Calu3 (cell line): Measurements from ENCODE around the gene UBE2S. TPM values are rescaled to one million over a fixed set of nuclear protein-coding genes. Genes with fewer than 3 reads are reported as not detected.
A peak's percentile ranks its signal among the peaks of the same experiment; 100 is the strongest.

ENCODE experiments used
- BruUV-seq: library from RNA; stranded (reverse); fragments of 400-500 nt; replicated peaks from 2 replicates; lab custom pipeline; 2021; lab: Mats Ljungman, UMichigan
- CTCF ChIA-PET: fragments of 300-600 bp; sonication (Branson Sonifier 250); formaldehyde crosslinking; loops from one replicate; lab custom pipeline; 2022; ENCODE audit warnings: antibody characterized with exemption; lab: Charles Lee
- DNase-seq: peaks from one replicate; pipeline ENCODE4 v3.0.0; 2022
- H3K27ac Mint-ChIP-seq: one replicate; pipeline ENCODE4 v1.8.0; 2022; ENCODE audit warnings: mixed read lengths; ENCODE audit not compliant: unreplicated experiment
- H3K27me3 Mint-ChIP-seq: one replicate; pipeline ENCODE4 v1.8.0; 2022; ENCODE audit warnings: mixed read lengths; ENCODE audit not compliant: unreplicated experiment
- H3K36me3 Mint-ChIP-seq: one replicate; pipeline ENCODE4 v1.8.0; 2022; ENCODE audit warnings: mild to moderate bottlenecking, moderate library complexity, mixed read lengths; ENCODE audit not compliant: insufficient read depth, unreplicated experiment
- H3K4me1 Mint-ChIP-seq: one replicate; pipeline ENCODE4 v1.8.0; 2022; ENCODE audit warnings: mild to moderate bottlenecking, low read depth, mixed read lengths; ENCODE audit not compliant: unreplicated experiment
- H3K4me3 Mint-ChIP-seq: one replicate; pipeline ENCODE4 v1.8.0; 2022; ENCODE audit warnings: mild to moderate bottlenecking, low read depth, moderate library complexity, mixed read lengths; ENCODE audit not compliant: unreplicated experiment
- H3K9me3 Mint-ChIP-seq: one replicate; pipeline ENCODE4 v1.8.0; 2022; ENCODE audit warnings: low read depth, mixed read lengths; ENCODE audit not compliant: unreplicated experiment
- CTCF ChIP-seq: fragments of 200-600 bp; IDR thresholded peaks from one replicate; pipeline ENCODE4 v1.8.0; 2022; ENCODE audit warnings: antibody characterized with exemption; ENCODE audit not compliant: unreplicated experiment
- intact Hi-C: fragments of 100-400 bp; cut with micrococcal nuclease; formaldehyde crosslinking; loops from one replicate; pipeline ENCODE4 v1.10.0; 2022; ENCODE audit not compliant: unreplicated experiment
- total RNA-seq: library from RNA; stranded (reverse); gene quantifications from 2 replicates; pipeline ENCODE4 v1.2.3, GENCODE V29; 2022

UBE2S gene
- total RNA-seq, 1 experiment from 2014 or later: 287 TPM

DNA sequence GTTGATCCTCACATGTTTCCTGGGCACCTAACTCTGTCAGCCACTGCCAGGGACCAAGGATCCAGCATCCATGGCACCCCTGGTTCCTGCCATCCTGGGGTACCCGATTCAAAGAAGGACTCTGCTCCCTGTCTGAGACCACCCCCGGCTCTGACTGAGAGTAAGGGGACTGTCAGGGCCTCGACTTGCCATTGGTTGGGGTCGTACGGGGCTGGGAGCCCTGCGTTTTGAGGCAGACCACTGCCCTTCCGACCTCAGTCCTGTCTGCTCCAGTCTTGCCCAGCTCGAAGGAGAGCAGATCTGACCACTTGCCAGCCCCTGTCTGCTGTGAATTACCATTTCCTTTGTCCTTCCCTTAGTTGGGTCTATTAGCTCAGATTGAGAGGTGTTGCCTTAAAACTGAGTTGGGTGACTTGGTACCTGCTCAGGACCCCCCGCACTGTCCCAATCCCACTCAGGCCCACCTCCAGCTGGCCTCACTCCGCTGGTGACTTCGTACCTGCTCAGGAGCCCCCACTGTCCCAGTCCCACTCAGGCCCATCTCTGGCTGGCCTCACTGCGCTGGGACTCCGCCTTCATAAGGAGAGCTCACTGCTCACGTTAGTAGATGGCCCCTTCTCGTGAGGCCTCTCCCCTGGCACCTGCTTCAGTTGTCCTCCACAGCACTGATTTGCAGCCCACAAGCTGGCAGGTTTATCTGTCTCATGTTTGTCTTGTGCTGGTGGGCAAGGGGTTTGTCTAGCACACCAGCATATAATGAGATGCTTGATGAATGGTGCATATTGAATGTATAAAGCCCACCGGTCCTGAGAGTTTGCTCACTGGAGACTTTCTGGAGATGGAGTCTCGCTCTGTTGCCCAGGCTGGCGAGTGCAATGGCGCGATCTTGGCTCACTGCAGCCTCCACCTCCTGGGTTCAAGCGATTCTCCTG is 17.9 kb downstream of the UBE2S start:
- H3K4me3 Mint-ChIP-seq: peak overlapping the region; percentile 19
- H3K27ac Mint-ChIP-seq: peak overlapping the region; percentile 79
- peaks cover 31% of the 10 kb centered on the region for H3K4me1 Mint-ChIP-seq
- BruUV-seq: no TSS peak
- no peaks in the 10 kb centered on the region for H3K27me3 Mint-ChIP-seq
- no peak for TF ChIP-seq CTCF
- intact Hi-C loops: loop anchor here (10.0 kb wide), 2 partner anchors 245 kb away; partner anchors contain the start of gene TNNT1
- CTCF ChIA-PET: no interaction called here
- peaks cover 90% of the 10 kb centered on the region for H3K36me3 Mint-ChIP-seq
- no peak for DNase-seq
- no peaks in the 10 kb centered on the region for H3K9me3 Mint-ChIP-seq

DNA sequence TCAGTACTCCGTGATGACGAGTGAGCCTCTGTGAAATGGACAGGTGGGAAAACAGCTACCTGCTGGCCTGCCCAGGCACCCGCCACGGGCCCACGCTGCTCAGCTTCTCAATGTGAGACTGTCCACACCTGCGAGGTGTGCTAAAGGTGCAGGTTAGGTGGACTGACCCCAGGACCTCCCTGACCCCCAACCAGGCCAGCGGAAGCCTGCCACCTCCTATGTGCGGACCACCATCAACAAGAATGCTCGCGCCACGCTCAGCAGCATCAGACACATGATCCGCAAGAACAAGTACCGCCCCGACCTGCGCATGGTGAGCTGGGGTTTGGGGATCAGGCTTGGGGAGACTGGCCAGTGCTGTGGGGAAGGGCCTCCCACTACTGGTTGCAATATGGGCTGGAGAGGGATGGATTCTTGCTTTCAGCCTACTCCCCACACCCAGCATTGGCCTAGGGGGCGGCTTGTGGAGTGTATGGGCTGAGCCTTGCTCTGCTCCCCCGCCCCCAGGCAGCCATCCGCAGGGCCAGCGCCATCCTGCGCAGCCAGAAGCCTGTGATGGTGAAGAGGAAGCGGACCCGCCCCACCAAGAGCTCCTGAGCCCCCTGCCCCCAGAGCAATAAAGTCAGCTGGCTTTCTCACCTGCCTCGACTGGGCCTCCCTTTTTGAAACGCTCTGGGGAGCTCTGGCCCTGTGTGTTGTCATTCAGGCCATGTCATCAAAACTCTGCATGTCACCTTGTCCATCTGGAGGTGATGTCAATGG is 19.7 kb downstream of the UBE2S start:
- intact Hi-C loops: loop anchor here (10.0 kb wide), 2 partner anchors 243 to 247 kb away; partner anchors contain the start of gene TNNT1
- Mint-ChIP-seq H3K9me3 (no peaks in the 10 kb centered on the region), H3K4me1 (peaks cover 31% of the 10 kb centered on the region), H3K4me3 (peak overlapping the region; percentile 91), H3K36me3 (peaks cover 95% of the 10 kb centered on the region), H3K27me3 (no peaks in the 10 kb centered on the region), H3K27ac (peak overlapping the region; percentile 42)
- no peak for DNase-seq
- no peak for TF ChIP-seq CTCF
- BruUV-seq: no TSS peak
- CTCF ChIA-PET: no interaction called here

DNA sequence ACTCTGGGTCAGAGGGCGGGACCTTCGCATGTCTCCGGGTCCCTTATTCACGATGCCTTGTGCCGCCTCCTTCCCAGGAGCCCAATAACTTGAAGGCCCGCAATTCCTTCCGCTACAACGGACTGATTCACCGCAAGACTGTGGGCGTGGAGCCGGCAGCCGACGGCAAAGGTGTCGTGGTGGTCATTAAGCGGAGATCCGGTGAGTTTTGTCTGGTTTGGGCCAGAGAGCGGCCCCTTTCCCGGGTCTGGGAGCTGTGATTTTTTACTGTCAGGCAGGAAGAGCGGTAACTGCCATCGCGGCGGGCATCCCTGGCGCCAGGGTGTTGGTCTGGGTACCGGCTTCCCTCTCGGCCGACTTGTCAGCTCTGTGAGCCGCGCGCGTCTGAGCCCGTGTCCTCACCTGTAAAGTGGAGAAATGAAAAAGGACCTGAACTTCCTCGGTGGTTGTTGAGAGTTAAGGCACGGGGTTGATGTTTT is 21.1 kb downstream of the UBE2S start:
- intact Hi-C loops: loop anchor here (10.0 kb wide), 2 partner anchors 242 to 248 kb away; partner anchors contain the start of gene TNNT1
- Mint-ChIP-seq H3K4me1 (peaks cover 45% of the 10 kb centered on the region), H3K27me3 (no peaks in the 10 kb centered on the region), H3K4me3 (peak overlapping the region; percentile 91), H3K36me3 (peaks cover 95% of the 10 kb centered on the region), H3K27ac (peak overlapping the region; percentile 97), H3K9me3 (no peaks in the 10 kb centered on the region)
- no peak for DNase-seq
- no TSS peak for BruUV-seq
- CTCF ChIA-PET: no interaction called here
- no peak for TF ChIP-seq CTCF

- Mint-ChIP-seq H3K27ac (peak within 1 kb of the TSS; percentile 97), H3K36me3 (peaks cover 92% of the 10 kb centered on the region), H3K4me3 (peak within 1 kb of the TSS; percentile 91), H3K4me1 (peaks cover 49% of the 10 kb centered on the region), H3K27me3 (no peaks in the 10 kb centered on the region), H3K9me3 (no peaks in the 10 kb centered on the region)
- CTCF ChIA-PET: no interaction called here
- intact Hi-C loops: loop anchor here (10.0 kb wide), 2 partner anchors 241 to 249 kb away; partner anchors contain the start of gene TNNT1
- BruUV-seq: TSS peak; percentile 71
- no peak for TF ChIP-seq CTCF
- peak; percentile 99 for DNase-seq
Measured at GRCh38 chr19:55385724-55386492, 21.7 kb downstream of the UBE2S start, which contains the start of gene RPL28. Gene RPL28 (plus strand): TSS chr19:55385932. CDS start chr19:55386358, 426 bp downstream.
